HepG2 (cell line): Measurements from ENCODE around the gene FOXA3. TPM values are rescaled to one million over a fixed set of nuclear protein-coding genes. Genes with fewer than 3 reads are reported as not detected.
"Not testable (repeated sequence)": the region's sequence is repeated elsewhere in the genome, so short reads cannot be mapped to it uniquely, and the experiment has no call there.

Experiments
- ATAC-seq: fragments of 200-7000 bp; cut with Tn5 transposase; 3 replicates; pipeline ENCODE4 v1.9.1; 2020; ENCODE audit warnings: mild to moderate bottlenecking, moderate library complexity
- BruUV-seq: library from RNA; stranded (reverse); fragments of 400-500 nt; replicated peaks from 2 replicates; lab custom pipeline; 2021; lab: Mats Ljungman, UMichigan
- CTCF ChIA-PET: fragments of 300-600 bp; formaldehyde crosslinking; extraction: SDS; loops from one replicate; lab custom pipeline; 2021; ENCODE audit warnings: low total read pairs, inconsistent platforms, low intra/inter-chr PET ratio; lab: Yijun Ruan, JAX
- POLR2A ChIA-PET: fragments of 350-600 bp; sonication (Branson Sonifier 250); formaldehyde crosslinking; loops from one replicate; lab custom pipeline; 2020; ENCODE audit warnings: antibody characterized with exemption, inconsistent platforms; lab: Yijun Ruan, JAX
- DNase-seq: peaks from one replicate; pipeline ENCODE4 v3.0.0-alpha.2; 2015; ENCODE audit warnings: low spot score
- FAIRE-seq: peaks from 3 replicates; lab custom pipeline; 2011; peaks lifted over from hg19 to GRCh38; lab: Jason Lieb, UNC
- H2AFZ ChIP-seq: one replicate; pipeline ENCODE4 v1.6.1; 2011; ENCODE audit warnings: low read length, inconsistent platforms
- H3K27ac ChIP-seq: fragments of 300-600 bp; 3 replicates; pipeline ENCODE4 v1.8.0; 2011; ENCODE audit warnings: mixed run types, mild to moderate bottlenecking, mixed read lengths, low read length, inconsistent platforms; ENCODE audit not compliant: insufficient read depth; ENCODE audit errors: extremely low read length
- H3K27me3 ChIP-seq, 2 experiments: fragments of 200-600 bp in 1 of 2; 2 replicates in 1 of 2; 3 replicates in 1 of 2; pipeline versions ENCODE4 v1.6.0 to v1.8.0; 2011; ENCODE audit warnings: low read length in 2 of 2, mild to moderate bottlenecking in 2 of 2, moderate library complexity in 2 of 2, inconsistent platforms in 1 of 2; ENCODE audit not compliant: insufficient read depth in 2 of 2, control insufficient read depth in 1 of 2
- H3K36me3 ChIP-seq, 2 experiments: fragments of 200-600 bp in 1 of 2; replicated peaks in 1 of 2; 2 replicates in 1 of 2; 3 replicates in 1 of 2; pipeline versions ENCODE4 v1.5.1 to v1.8.0; 2011; ENCODE audit warnings: low read length in 2 of 2, inconsistent platforms in 1 of 2; ENCODE audit not compliant: insufficient read depth in 2 of 2, control insufficient read depth in 1 of 2
- H3K4me1 ChIP-seq: 2 replicates; pipeline ENCODE4 v1.5.1; 2012; ENCODE audit warnings: low read length, inconsistent platforms; ENCODE audit not compliant: insufficient read depth
- H3K4me2 ChIP-seq: 2 replicates; pipeline ENCODE4 v1.6.0; 2011; ENCODE audit warnings: low read depth, low read length, inconsistent platforms
- H3K4me3 ChIP-seq, 3 experiments: fragments of 200-600 bp in 1 of 3; sonication (generic), shearing (Covaris generic) in 1 of 3; replicated peaks in 1 of 3; 2 replicates each; pipeline ENCODE4 v1.5.1; 2011 to 2016; ENCODE audit warnings: low read length in 3 of 3, inconsistent platforms in 2 of 3, low read depth in 2 of 3, mild to moderate bottlenecking in 2 of 3, control low read depth in 1 of 3, mixed read lengths in 1 of 3; ENCODE audit not compliant: insufficient read depth in 1 of 3
- H3K79me2 ChIP-seq: one replicate; pipeline ENCODE4 v1.6.1; 2011; ENCODE audit warnings: low read length, inconsistent platforms; ENCODE audit not compliant: insufficient read depth
- H3K9ac ChIP-seq: 2 replicates; pipeline ENCODE4 v1.6.0; 2011; ENCODE audit warnings: mild to moderate bottlenecking, low read depth, low read length, inconsistent platforms; ENCODE audit not compliant: insufficient read depth
- H3K9me3 ChIP-seq: 2 replicates; pipeline ENCODE4 v1.5.1; 2012; ENCODE audit warnings: mild to moderate bottlenecking, low read length
- H4K20me1 ChIP-seq: 2 replicates; pipeline ENCODE4 v1.6.0; 2011; ENCODE audit warnings: inconsistent platforms, mild to moderate bottlenecking, low read length, moderate library complexity; ENCODE audit not compliant: insufficient read depth
- DMTF1 ChIP-seq: sonication (generic); formaldehyde crosslinking; IDR thresholded peaks from 2 replicates; pipeline ENCODE4 v1.4.0; 2020; ENCODE audit warnings: mild to moderate bottlenecking, missing genetic modification reagents
- HES4 ChIP-seq: sonication (generic); formaldehyde crosslinking; IDR thresholded peaks from 2 replicates; pipeline ENCODE4 v1.9.0; 2021; ENCODE audit warnings: mild to moderate bottlenecking, missing genetic modification reagents, borderline replicate concordance
- POLR2G ChIP-seq: fragments of 200-400 bp; formaldehyde crosslinking; IDR thresholded peaks from 2 replicates; pipeline ENCODE4 v1.6.1; 2018; ENCODE audit warnings: mild to moderate bottlenecking, low read depth, low read length, moderate library complexity
- WGBS: methylation state at CpG from one replicate; pipeline ENCODE4 v1.1.6; 2017; ENCODE audit warnings: low lambda C conversion rate; 5-methylcytosine and 5-hydroxymethylcytosine counted together
- in situ Hi-C: cut with HindIII; loops from 2 replicates; pipeline ENCODE4 v1.10.0; 2017; ENCODE audit warnings: low pct_unique_long_range_greater_than_20kb; ENCODE audit not compliant: extremely low pct_ligation_motif_present
- intact Hi-C: fragments of 100-400 bp; cut with micrococcal nuclease; formaldehyde crosslinking; loops from one replicate; pipeline ENCODE4 v1.10.0; 2022; ENCODE audit not compliant: unreplicated experiment
- polyA plus RNA-seq, 8 experiments: library from polyadenylated mRNA; depleted of rRNA in 3 of 8; stranded (reverse) in 7 of 8; unstranded in 1 of 8; fragments of >200 nt; fragmentation: Illumina TruSeq in 4 of 8; extraction: Trizol in 4 of 8; gene quantifications; 2 replicates each; pipeline versions ENCODE4 v1.2.1 to v1.2.3, GENCODE V29; 2011 to 2016; ENCODE audit warnings: low read depth in 4 of 8, missing spikeins in 1 of 8, mixed read lengths in 1 of 8; ENCODE audit not compliant: insufficient read depth in 1 of 8
- total RNA-seq, 5 experiments: library from RNA; depleted of rRNA; stranded (reverse); fragments of >200 nt; fragmentation: Illumina TruSeq; extraction: Trizol; gene quantifications; 2 replicates each; pipeline ENCODE4 v1.2.3, GENCODE V29; 2016; ENCODE audit warnings: low read depth in 1 of 5
- TF ChIP-seq, protein P1 (sequence below): sonication (generic); formaldehyde crosslinking; IDR thresholded peaks from 2 replicates; pipeline ENCODE4 v1.5.0; 2020; ENCODE audit warnings: mild to moderate bottlenecking, missing genetic modification reagents
- TF ChIP-seq, protein P2 (sequence below): sonication (generic); formaldehyde crosslinking; IDR thresholded peaks from 2 replicates; pipeline ENCODE4 v1.4.0; 2020; ENCODE audit warnings: missing genetic modification reagents

The FOXA3 gene
- total and polyA plus RNA-seq, 2 of the 13 experiments (the other 11 are each of a cell fraction or from before 2014, with no cell fraction given), result 29.8 to 47.6 TPM

DNA sequence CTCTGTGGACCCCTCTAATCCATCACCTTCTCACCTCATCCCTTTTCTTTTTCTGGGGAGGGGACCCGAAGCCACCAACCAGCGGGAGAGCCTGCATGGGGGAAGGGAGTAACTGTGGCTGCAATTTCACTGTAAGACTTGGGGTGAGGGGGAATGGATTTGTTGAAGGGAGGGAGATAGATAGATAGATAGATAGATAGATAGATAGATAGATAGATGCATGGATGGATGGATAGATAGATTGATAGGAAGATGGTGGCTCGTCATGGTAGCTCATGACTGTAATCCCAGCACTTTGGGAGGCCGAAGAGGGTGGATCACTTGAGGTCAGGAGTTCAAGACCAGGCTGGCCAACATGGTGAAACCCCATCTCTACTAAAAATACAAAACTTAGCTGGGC lies 3.1 kb downstream of the FOXA3 start:
- CTCF ChIA-PET, H3K36me3 ChIP-seq, DNase-seq, BruUV-seq, H2AFZ ChIP-seq, H3K27ac ChIP-seq, ATAC-seq, H3K9me3 ChIP-seq, in situ Hi-C loops, H3K27me3 ChIP-seq, intact Hi-C loops, FAIRE-seq: not testable (repeated sequence)
- H3K4me3 ChIP-seq, result peak overlapping the region in 2 of 3 experiments; percentile 92 to 97; a peak in 2 of 6 replicates
- H3K4me2 ChIP-seq, result peak overlapping the region; percentile 79
- POLR2A ChIA-PET, result interaction anchor here (1.6 to 13.2 kb wide), 2 partner anchors 16 to 28 kb away, joined by 4 to 388 read pairs; partner anchors contain the start of gene IRF2BP1
- 0 out of 2 replicates have a peak, but pooled peaks have one; percentile 13 for TF ChIP-seq POLR2G
- H3K79me2 ChIP-seq, result peaks cover 55% of the 10 kb centered on the region
- WGBS, result 89% methylated on average over 4 of the region's 4 CpGs
- peaks cover 59% of the 10 kb centered on the region for H3K4me1 ChIP-seq
- H3K9ac ChIP-seq, result peak overlapping the region; percentile 80; the same call in 1 of the 2 replicates
- H4K20me1 ChIP-seq, result 0 out of 2 replicates have a peak, but pooled peaks cover 14% of the 10 kb centered on the region

DNA sequence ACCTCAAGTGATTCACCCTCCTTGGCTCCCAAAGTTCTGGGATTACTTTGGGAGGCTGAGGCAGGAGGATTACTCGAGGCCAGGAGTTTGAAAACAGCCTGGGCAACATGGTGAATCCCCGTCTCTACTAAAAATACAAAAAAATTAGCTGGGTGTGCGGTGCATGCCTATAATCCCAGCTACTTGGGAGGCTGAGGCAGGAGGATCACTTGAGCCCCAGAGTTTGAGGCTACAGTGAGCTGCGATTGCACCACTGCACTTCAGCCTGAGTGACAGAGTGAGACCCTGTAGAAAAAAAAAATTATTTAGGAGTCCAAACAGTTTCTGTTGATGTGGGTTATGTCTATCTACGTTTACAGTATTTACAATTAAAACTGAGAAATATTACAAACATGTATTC lies 6.7 kb downstream of the FOXA3 start:
- Histone ChIP-seq H3K4me1 (peaks cover 90% of the 10 kb centered on the region), H3K36me3 (peaks cover 0 to 5% of the 10 kb centered on the region in 2 experiments; a peak in 2 of 5 replicates), H3K79me2 (peaks cover 37% of the 10 kb centered on the region), H3K27me3 (no peaks in the 10 kb centered on the region), H3K9ac (no peak overlapping the region), H3K4me2 (no peak overlapping the region), H3K4me3 (no peak overlapping the region), H3K27ac (peak overlapping the region; percentile 13), H4K20me1 (0 out of 2 replicates have a peak, but pooled peaks cover 14% of the 10 kb centered on the region), H2AFZ (no peak overlapping the region), H3K9me3 (no peaks in the 10 kb centered on the region)
- no peak for ATAC-seq
- FAIRE-seq, result no peak
- DNase-seq, result no peak
- TF ChIP-seq, protein P1, sequence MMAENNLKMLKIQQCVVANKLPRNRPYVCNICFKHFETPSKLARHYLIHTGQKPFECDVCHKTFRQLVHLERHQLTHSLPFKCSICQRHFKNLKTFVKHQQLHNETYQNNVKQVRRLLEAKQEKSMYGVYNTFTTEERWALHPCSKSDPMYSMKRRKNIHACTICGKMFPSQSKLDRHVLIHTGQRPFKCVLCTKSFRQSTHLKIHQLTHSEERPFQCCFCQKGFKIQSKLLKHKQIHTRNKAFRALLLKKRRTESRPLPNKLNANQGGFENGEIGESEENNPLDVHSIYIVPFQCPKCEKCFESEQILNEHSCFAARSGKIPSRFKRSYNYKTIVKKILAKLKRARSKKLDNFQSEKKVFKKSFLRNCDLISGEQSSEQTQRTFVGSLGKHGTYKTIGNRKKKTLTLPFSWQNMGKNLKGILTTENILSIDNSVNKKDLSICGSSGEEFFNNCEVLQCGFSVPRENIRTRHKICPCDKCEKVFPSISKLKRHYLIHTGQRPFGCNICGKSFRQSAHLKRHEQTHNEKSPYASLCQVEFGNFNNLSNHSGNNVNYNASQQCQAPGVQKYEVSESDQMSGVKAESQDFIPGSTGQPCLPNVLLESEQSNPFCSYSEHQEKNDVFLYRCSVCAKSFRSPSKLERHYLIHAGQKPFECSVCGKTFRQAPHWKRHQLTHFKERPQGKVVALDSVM (CRISPR knock-in tag), result peak; percentile 91
- TF ChIP-seq, protein P2, sequence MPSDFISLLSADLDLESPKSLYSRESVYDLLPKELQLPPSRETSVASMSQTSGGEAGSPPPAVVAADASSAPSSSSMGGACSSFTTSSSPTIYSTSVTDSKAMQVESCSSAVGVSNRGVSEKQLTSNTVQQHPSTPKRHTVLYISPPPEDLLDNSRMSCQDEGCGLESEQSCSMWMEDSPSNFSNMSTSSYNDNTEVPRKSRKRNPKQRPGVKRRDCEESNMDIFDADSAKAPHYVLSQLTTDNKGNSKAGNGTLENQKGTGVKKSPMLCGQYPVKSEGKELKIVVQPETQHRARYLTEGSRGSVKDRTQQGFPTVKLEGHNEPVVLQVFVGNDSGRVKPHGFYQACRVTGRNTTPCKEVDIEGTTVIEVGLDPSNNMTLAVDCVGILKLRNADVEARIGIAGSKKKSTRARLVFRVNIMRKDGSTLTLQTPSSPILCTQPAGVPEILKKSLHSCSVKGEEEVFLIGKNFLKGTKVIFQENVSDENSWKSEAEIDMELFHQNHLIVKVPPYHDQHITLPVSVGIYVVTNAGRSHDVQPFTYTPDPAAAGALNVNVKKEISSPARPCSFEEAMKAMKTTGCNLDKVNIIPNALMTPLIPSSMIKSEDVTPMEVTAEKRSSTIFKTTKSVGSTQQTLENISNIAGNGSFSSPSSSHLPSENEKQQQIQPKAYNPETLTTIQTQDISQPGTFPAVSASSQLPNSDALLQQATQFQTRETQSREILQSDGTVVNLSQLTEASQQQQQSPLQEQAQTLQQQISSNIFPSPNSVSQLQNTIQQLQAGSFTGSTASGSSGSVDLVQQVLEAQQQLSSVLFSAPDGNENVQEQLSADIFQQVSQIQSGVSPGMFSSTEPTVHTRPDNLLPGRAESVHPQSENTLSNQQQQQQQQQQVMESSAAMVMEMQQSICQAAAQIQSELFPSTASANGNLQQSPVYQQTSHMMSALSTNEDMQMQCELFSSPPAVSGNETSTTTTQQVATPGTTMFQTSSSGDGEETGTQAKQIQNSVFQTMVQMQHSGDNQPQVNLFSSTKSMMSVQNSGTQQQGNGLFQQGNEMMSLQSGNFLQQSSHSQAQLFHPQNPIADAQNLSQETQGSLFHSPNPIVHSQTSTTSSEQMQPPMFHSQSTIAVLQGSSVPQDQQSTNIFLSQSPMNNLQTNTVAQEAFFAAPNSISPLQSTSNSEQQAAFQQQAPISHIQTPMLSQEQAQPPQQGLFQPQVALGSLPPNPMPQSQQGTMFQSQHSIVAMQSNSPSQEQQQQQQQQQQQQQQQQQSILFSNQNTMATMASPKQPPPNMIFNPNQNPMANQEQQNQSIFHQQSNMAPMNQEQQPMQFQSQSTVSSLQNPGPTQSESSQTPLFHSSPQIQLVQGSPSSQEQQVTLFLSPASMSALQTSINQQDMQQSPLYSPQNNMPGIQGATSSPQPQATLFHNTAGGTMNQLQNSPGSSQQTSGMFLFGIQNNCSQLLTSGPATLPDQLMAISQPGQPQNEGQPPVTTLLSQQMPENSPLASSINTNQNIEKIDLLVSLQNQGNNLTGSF (CRISPR knock-in tag), result no peak
- no peak for TF ChIP-seq HES4 (CRISPR knock-in tag)
- no peak for TF ChIP-seq DMTF1 (CRISPR knock-in tag)
- 95% methylated on average over 5 of the region's 5 CpGs for WGBS
- BruUV-seq, result no TSS peak
- in situ Hi-C loops, result no loop called here
- ChIA-PET CTCF (interaction anchor here (2.1 kb wide), 1 partner anchor 12 kb away, joined by 5 read pairs; no protein-coding TSS in a partner anchor), POLR2A (interaction anchor here (13.2 kb wide), 1 partner anchor 13 kb away, joined by 388 read pairs; the partner anchor contains the start of gene IRF2BP1)
- intact Hi-C loops, result no loop called here
